Fibroblast of mammary gland (primary cell): ENCODE data around the gene MC3R.
"Not testable (repeated sequence)": the region's sequence is repeated elsewhere in the genome, so short reads cannot be mapped to it uniquely, and the experiment has no call there.

ENCODE experiments used
- DNase-seq: peaks from one replicate; pipeline ENCODE4 v3.0.0-alpha.2; 2010; ENCODE audit warnings: low read depth
- H3K4me3 ChIP-seq: 2 replicates; pipeline ENCODE4 v1.5.1; 2011; ENCODE audit warnings: low read depth, mild to moderate bottlenecking, low read length, moderate library complexity; ENCODE audit not compliant: control insufficient read depth
- TF ChIP-seq, protein P1 (sequence below): conservative IDR thresholded peaks from 2 replicates; pipeline ENCODE4 v1.5.1; 2011; ENCODE audit warnings: low read depth, low read length, inconsistent platforms; ENCODE audit not compliant: control insufficient read depth, insufficient read depth

Gene MC3R

GRCh38 chr20:56208121-56208520 is 40.4 kb upstream of the MC3R start:
- H3K4me3 ChIP-seq = no peak overlapping the region
- DNase-seq = no peak
- TF ChIP-seq, protein P1, sequence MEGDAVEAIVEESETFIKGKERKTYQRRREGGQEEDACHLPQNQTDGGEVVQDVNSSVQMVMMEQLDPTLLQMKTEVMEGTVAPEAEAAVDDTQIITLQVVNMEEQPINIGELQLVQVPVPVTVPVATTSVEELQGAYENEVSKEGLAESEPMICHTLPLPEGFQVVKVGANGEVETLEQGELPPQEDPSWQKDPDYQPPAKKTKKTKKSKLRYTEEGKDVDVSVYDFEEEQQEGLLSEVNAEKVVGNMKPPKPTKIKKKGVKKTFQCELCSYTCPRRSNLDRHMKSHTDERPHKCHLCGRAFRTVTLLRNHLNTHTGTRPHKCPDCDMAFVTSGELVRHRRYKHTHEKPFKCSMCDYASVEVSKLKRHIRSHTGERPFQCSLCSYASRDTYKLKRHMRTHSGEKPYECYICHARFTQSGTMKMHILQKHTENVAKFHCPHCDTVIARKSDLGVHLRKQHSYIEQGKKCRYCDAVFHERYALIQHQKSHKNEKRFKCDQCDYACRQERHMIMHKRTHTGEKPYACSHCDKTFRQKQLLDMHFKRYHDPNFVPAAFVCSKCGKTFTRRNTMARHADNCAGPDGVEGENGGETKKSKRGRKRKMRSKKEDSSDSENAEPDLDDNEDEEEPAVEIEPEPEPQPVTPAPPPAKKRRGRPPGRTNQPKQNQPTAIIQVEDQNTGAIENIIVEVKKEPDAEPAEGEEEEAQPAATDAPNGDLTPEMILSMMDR = no peak

- TF ChIP-seq, protein P1 = no peak
- DNase-seq = no peak
- no peak overlapping the region for H3K4me3 ChIP-seq
Observed at GRCh38 chr20:56211051-56211450, 37.5 kb upstream of the MC3R start.

DNA sequence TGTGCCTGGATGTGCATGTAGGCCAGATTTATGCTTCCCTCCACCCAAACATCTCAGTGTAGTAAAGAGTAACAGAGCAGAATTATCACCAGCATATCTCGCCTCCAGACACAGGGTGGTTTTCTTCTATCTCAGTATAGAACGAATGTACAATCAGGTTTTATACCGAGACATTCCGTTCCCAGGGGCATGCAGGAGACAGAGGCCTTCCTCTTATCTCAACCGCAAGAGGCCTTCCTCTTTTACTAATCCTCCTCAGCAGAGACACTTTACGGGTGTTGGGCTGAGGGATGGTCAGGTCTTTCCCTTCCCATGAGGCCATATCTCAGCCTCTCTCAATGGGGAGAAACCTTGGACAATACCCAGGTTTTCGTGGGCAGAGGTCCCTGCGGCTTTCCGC is 36.4 kb upstream of the MC3R start:
- TF ChIP-seq, protein P1 = no peak
- no peak overlapping the region for H3K4me3 ChIP-seq

DNA sequence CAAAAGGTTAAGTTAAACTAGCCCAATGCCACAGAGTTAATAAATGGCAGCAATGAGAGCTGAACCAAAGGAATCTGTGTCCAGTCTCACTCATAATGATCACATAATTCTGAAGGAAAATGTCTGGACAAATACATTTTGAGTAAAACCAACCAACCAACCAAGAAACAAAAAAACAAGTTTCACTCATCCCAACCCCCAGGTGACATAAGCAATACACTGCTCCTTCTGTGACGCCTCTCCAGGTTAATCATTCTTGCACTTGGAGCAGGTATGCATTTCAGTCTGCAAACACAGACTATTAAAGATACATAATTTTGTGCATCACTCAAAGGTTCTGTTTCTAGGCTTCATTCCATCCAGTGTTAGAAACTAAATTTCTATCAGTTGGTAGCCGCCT is 35.2 kb upstream of the MC3R start:
- DNase-seq = no peak
- TF ChIP-seq, protein P1 = no peak
- H3K4me3 ChIP-seq = no peak overlapping the region

More for the DNA sequence above, 36.4 kb upstream of the MC3R start:
- no peak for DNase-seq

DNA sequence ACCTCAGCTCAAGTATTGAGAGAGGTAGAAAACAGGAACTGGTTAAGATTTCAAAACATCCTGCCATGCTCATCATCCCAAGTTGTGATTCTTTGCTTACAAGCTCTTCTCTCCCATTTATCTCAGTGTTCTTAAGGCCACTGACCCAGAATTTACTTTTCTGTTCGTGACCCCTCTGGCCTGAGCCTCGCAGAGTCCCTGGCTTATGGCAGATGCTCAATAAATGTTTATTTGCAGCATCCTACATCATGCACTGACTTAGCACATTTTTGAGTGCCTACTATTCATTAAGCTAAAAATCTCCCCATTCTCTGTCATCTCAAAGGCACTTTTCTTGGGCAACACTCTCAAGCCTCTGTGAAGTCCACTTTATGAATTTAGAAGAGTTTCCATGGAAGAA is 33.4 kb upstream of the MC3R start:
- TF ChIP-seq, protein P1 = no peak
- DNase-seq = no peak
- no peak overlapping the region for H3K4me3 ChIP-seq

- DNase-seq = no peak
- TF ChIP-seq, protein P1 = no peak
- no peak overlapping the region for H3K4me3 ChIP-seq
Observed at GRCh38 chr20:56217829-56218228, 30.7 kb upstream of the MC3R start.

GRCh38 chr20:56221186-56221585 is 27.3 kb upstream of the MC3R start:
- not testable (repeated sequence) for H3K4me3 ChIP-seq
- DNase-seq = peak; percentile 17
